ENCODE data around the gene TRIM16.
"Not testable (repeated sequence)": the region's sequence is repeated elsewhere in the genome, so short reads cannot be mapped to it uniquely, and the experiment has no call there.

The TRIM16 gene

DNA sequence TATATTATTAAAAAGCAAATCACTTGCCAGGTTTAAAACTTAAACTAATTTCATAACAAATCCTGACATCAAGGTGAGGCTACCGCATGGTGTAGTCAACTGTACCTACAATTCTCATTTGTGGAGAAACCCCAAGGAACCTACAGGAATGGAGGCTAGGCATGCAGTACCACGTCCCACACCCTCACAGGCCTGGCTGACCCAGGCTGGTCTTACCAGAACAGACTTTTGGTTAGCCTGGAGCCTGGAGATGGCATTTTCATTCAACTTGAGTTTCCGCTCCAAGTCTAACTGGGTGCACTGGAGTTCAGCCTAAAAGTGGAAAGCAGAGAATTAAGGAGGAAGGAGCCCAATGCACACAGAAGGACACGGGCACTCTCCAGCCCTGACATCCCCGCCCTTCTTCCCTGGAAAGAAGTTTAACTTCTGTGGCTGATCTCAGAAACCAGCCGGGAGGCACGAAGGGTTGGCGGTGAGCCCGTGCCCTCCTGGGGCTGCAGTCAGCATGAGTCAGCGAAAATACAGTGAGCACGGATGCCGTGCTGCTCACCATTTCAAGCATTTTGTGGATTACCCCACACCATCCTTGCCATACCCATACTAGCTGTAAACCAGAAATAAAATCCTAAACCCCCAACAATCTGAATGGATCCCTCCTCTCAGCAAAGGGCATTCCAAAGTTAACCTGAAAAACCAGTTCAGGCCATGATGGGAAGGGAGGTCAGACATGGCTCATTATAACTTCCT lies 41.4 kb downstream of the TRIM16 start:
- H3K27ac ChIP-seq (ENCODE audit: low read depth, low read length); H3K36me3 ChIP-seq (ENCODE audit: insufficient read depth, low read length); H3K9ac ChIP-seq (ENCODE audit: low read length); H3K9me3 ChIP-seq (ENCODE audit: low read length); H3K4me3 ChIP-seq (ENCODE audit: low read depth in 1 of 2, low read length in 2 of 2); H3K27me3 ChIP-seq (ENCODE audit: control insufficient read depth in 1 of 2, insufficient read depth in 2 of 2, low read length in 2 of 2); H3K4me1 ChIP-seq (ENCODE audit: insufficient read depth, low read length): not testable (repeated sequence)

DNA sequence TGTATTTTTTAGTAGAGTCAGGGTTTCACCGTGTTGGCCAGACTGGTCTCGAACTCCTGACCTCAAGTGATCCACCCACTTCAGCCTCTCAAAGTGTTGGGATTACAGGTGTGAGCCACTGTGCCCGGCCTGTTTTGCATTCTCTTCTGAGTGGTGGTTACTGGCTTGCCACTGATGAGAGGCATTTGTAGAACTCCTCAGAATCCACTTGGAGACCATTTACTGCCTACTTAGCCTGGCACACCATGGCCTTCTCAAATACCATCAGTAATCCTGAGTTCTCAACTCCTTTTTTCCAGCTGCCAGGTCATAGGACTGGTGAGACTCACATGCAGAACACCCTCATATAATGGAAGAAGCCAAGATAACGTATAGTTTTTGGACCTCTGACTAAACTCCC lies 42.1 kb downstream of the TRIM16 start:
- not testable (repeated sequence) for H3K36me3 ChIP-seq (ENCODE audit: insufficient read depth, low read length); H3K4me1 ChIP-seq (ENCODE audit: insufficient read depth, low read length); H3K27me3 ChIP-seq (ENCODE audit: control insufficient read depth in 1 of 2, insufficient read depth in 2 of 2, low read length in 2 of 2); H3K27ac ChIP-seq (ENCODE audit: low read depth, low read length); H3K4me3 ChIP-seq (ENCODE audit: low read depth in 1 of 2, low read length in 2 of 2); H3K9me3 ChIP-seq (ENCODE audit: low read length); H3K9ac ChIP-seq (ENCODE audit: low read length)

DNA sequence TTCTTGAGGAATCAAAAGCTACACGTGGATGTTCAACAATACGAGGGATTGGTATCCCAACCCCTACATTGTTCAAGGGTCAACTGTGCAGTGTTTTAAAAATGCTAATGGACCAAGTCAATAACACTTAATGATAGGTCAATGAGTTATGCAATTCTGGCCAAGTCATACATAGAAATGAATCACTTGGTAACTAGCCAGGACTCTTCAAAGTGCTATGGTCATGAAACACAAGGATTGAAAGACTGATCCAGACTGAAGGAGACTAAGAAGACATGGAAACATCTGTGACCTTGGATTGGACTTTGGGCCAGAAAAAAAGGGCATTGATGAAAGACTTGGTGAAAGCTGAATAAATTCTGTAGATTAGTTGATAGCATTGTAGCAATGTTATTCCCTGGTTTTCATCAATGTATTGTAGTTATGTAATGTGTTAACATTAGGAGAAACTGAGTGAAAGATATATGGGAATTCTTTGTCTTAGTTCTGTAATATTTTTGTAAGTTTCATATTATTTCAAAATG lies 53.1 kb downstream of the TRIM16 start:
- not testable (repeated sequence) for H3K4me3 ChIP-seq (ENCODE audit: low read depth in 1 of 2, low read length in 2 of 2); H3K9ac ChIP-seq (ENCODE audit: low read length); H3K4me1 ChIP-seq (ENCODE audit: insufficient read depth, low read length)

DNA sequence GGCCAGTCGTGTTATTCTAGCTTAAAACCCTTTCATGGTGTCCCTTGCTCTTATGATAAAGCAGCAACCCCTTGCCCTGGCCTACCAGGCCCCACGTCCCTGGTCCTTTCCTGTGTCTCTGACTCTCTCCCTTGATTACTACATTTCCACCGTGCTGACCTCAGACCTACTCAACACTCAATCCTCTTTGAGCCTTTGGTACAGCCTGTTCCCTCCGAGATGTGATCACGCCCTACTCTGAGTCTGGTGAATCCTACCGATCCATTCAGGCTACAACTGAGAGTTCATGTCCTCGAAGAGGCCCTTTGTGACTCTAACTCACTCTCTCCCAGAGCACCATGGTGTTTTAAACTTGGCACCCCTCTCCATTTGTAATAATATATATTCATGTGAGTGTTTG lies 54.1 kb downstream of the TRIM16 start:
- H3K9me3 ChIP-seq (ENCODE audit: low read length); H3K9ac ChIP-seq (ENCODE audit: low read length); H3K4me3 ChIP-seq (ENCODE audit: low read depth in 1 of 2, low read length in 2 of 2); H3K36me3 ChIP-seq (ENCODE audit: insufficient read depth, low read length); H3K27ac ChIP-seq (ENCODE audit: low read depth, low read length); H3K27me3 ChIP-seq (ENCODE audit: control insufficient read depth in 1 of 2, insufficient read depth in 2 of 2, low read length in 2 of 2); H3K4me1 ChIP-seq (ENCODE audit: insufficient read depth, low read length): not testable (repeated sequence)

More for the DNA sequence above, 53.1 kb downstream of the TRIM16 start:
- not testable (repeated sequence) for H3K9me3 ChIP-seq (ENCODE audit: low read length); H3K27me3 ChIP-seq (ENCODE audit: control insufficient read depth in 1 of 2, insufficient read depth in 2 of 2, low read length in 2 of 2); H3K27ac ChIP-seq (ENCODE audit: low read depth, low read length); H3K36me3 ChIP-seq (ENCODE audit: insufficient read depth, low read length)

DNA sequence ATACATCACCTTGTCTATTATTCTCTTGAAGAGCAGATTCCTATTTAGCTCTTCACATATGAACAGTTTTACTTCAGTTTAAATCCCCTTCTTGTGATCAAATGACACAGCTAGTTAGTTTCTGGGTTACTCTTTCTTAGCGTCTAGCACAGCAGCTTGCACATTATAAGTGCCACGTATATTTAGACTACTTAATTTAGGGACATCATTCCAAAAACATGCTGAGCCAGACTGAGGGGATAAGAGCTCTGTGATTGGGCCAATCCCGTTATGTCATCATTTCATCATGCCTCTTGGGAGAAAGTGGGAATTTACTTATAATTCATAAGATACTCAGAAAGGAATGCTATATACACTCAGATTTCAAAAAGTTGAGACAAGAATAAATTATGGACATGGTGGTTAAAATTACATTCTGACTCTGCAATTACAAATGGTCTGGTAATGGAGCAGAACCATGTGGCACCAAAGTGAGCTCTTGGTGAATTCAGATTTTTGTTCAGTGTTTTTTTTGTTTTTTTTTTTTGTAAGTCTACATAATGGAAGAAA lies 60.4 kb downstream of the TRIM16 start:
- not testable (repeated sequence) for H3K4me1 ChIP-seq (ENCODE audit: insufficient read depth, low read length); H3K27ac ChIP-seq (ENCODE audit: low read depth, low read length); H3K27me3 ChIP-seq (ENCODE audit: control insufficient read depth in 1 of 2, insufficient read depth in 2 of 2, low read length in 2 of 2)

GRCh38 chr17:15623255-15623654 lies 60.9 kb downstream of the TRIM16 start:
- H3K9ac ChIP-seq (ENCODE audit: low read length); H3K4me3 ChIP-seq (ENCODE audit: low read depth in 1 of 2, low read length in 2 of 2); H3K9me3 ChIP-seq (ENCODE audit: low read length); H3K27ac ChIP-seq (ENCODE audit: low read depth, low read length); H3K36me3 ChIP-seq (ENCODE audit: insufficient read depth, low read length); H3K27me3 ChIP-seq (ENCODE audit: control insufficient read depth in 1 of 2, insufficient read depth in 2 of 2, low read length in 2 of 2); H3K4me1 ChIP-seq (ENCODE audit: insufficient read depth, low read length): not testable (repeated sequence)

More for the DNA sequence above, 60.4 kb downstream of the TRIM16 start:
- not testable (repeated sequence) for H3K9ac ChIP-seq (ENCODE audit: low read length); H3K4me3 ChIP-seq (ENCODE audit: low read depth in 1 of 2, low read length in 2 of 2); H3K9me3 ChIP-seq (ENCODE audit: low read length); H3K36me3 ChIP-seq (ENCODE audit: insufficient read depth, low read length)

- not testable (repeated sequence) for H3K4me3 ChIP-seq (ENCODE audit: low read depth in 1 of 2, low read length in 2 of 2); H3K36me3 ChIP-seq (ENCODE audit: insufficient read depth, low read length); H3K9ac ChIP-seq (ENCODE audit: low read length); H3K27me3 ChIP-seq (ENCODE audit: control insufficient read depth in 1 of 2, insufficient read depth in 2 of 2, low read length in 2 of 2); H3K9me3 ChIP-seq (ENCODE audit: low read length); H3K27ac ChIP-seq (ENCODE audit: low read depth, low read length); H3K4me1 ChIP-seq (ENCODE audit: insufficient read depth, low read length)
Observed at GRCh38 chr17:15622124-15622523, 62.0 kb downstream of the TRIM16 start.

DNA sequence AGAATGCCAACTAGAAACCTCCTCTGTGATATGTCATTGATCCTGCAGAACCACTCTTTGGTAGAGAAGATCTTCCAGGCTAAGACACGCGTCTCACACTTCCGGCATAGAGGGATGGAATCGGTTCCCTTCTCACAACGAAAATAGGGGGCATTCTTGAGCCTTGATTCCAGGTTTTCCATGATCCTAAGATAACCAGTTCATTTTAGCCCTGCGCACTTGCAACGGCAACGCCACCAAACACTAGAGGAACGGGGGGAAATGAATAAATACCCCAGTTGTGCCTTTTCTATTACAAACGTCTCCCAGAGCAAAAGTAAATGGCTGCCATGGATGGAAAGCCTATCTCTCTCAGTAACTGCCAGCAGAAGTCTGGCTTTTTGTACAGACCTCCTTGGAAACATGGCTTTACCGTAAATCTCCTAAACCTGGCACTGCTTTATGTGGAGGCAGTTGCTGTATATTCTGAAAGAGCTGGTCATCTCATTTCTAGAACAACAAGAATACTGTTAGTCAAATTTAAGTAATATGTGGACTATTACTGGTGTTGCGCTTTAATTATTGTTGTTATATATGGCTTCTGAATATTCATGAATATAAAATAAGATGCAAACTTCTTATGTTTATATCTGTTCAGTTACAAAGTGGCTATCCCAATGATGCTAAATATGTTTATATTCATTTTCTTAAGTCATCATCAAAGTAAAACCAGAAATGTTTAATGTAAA lies 64.6 kb downstream of the TRIM16 start, which contains the start of gene FBXW10B:
Gene FBXW10B (minus strand): TSS at position 374 of the 728 bp plus-strand sequence. CDS start 192 bp downstream, at position 182.
- not testable (repeated sequence) for H3K36me3 ChIP-seq (ENCODE audit: insufficient read depth, low read length); H3K27ac ChIP-seq (ENCODE audit: low read depth, low read length); H3K4me3 ChIP-seq (ENCODE audit: low read depth in 1 of 2, low read length in 2 of 2)

DNA sequence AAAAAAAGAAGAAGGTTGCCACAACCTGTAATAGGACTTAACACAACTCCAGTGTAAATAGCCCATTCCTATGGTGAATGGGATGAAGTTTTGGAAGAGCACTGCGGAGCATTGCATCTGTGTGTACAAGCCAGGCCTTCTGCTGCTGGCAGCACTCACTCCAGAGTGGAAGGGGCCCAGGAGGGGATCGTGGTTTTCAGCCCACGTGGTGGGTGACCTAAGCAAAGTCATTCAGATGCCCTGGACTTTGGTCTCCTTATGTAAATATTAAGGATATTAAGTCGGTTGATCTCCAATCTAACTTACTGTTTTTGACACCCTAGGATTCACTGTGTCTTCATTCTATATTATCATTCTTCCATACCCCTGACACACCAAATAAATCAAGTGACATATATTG lies 67.3 kb downstream of the TRIM16 start:
- H3K9ac ChIP-seq (ENCODE audit: low read length); H3K27ac ChIP-seq (ENCODE audit: low read depth, low read length); H3K4me1 ChIP-seq (ENCODE audit: insufficient read depth, low read length); H3K9me3 ChIP-seq (ENCODE audit: low read length); H3K36me3 ChIP-seq (ENCODE audit: insufficient read depth, low read length); H3K27me3 ChIP-seq (ENCODE audit: control insufficient read depth in 1 of 2, insufficient read depth in 2 of 2, low read length in 2 of 2); H3K4me3 ChIP-seq (ENCODE audit: low read depth in 1 of 2, low read length in 2 of 2): not testable (repeated sequence)

More for the DNA sequence above, 64.6 kb downstream of the TRIM16 start, which contains the start of gene FBXW10B:
- H3K4me1 ChIP-seq (ENCODE audit: insufficient read depth, low read length); H3K9me3 ChIP-seq (ENCODE audit: low read length); H3K27me3 ChIP-seq (ENCODE audit: control insufficient read depth in 1 of 2, insufficient read depth in 2 of 2, low read length in 2 of 2); H3K9ac ChIP-seq (ENCODE audit: low read length): not testable (repeated sequence)

DNA sequence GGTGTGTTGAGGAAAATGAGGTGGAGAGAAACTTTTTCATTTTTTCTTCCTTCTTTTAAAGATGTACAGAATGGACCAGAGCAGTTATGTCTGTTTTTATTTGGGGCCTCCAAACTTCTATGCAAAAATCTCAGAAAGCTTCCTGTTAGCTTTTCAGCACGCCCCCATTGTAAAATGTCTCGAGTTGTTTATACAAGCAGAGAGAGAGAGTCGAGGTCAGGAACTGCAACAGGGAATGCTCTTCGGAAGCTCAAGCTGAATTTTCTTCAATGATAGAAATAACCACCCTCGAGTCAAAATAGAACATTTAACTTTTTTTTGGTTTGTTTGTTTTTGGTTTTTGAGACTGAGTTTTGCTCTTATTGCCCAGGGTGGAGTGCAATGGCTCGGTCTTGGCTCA lies 68.3 kb downstream of the TRIM16 start:
- H3K27ac ChIP-seq (ENCODE audit: low read depth, low read length); H3K27me3 ChIP-seq (ENCODE audit: control insufficient read depth in 1 of 2, insufficient read depth in 2 of 2, low read length in 2 of 2); H3K4me1 ChIP-seq (ENCODE audit: insufficient read depth, low read length); H3K36me3 ChIP-seq (ENCODE audit: insufficient read depth, low read length); H3K9ac ChIP-seq (ENCODE audit: low read length); H3K4me3 ChIP-seq (ENCODE audit: low read depth in 1 of 2, low read length in 2 of 2); H3K9me3 ChIP-seq (ENCODE audit: low read length): not testable (repeated sequence)

- H3K27ac ChIP-seq (ENCODE audit: low read depth, low read length); H3K4me3 ChIP-seq (ENCODE audit: low read depth in 1 of 2, low read length in 2 of 2); H3K36me3 ChIP-seq (ENCODE audit: insufficient read depth, low read length); H3K27me3 ChIP-seq (ENCODE audit: control insufficient read depth in 1 of 2, insufficient read depth in 2 of 2, low read length in 2 of 2); H3K9ac ChIP-seq (ENCODE audit: low read length); H3K9me3 ChIP-seq (ENCODE audit: low read length); H3K4me1 ChIP-seq (ENCODE audit: insufficient read depth, low read length): not testable (repeated sequence)
Observed at GRCh38 chr17:15613111-15613510, 71.0 kb downstream of the TRIM16 start.
